Measurements from ENCODE around the gene CRABP2.
A peak's percentile ranks its signal among the peaks of the same experiment; 100 is the strongest.

The CRABP2 gene

GRCh38 chr1:156662005-156662799 lies 43.2 kb downstream of the CRABP2 start:
- DNase-seq (ENCODE audit: low read depth) = no peak
- H3K4me3 ChIP-seq (ENCODE audit: low read depth, low read length) = no peak overlapping the region

- DNase-seq (ENCODE audit: low read depth) = no peak
- H3K4me3 ChIP-seq (ENCODE audit: low read depth, low read length) = peak overlapping the region; percentile 8
Observed at GRCh38 chr1:156660752-156661112, 44.7 kb downstream of the CRABP2 start.

- DNase-seq (ENCODE audit: low read depth) = peak; percentile 92
- H3K4me3 ChIP-seq (ENCODE audit: low read depth, low read length) = no peak overlapping the region
Observed at GRCh38 chr1:156659988-156660751, 45.2 kb downstream of the CRABP2 start.

- H3K4me3 ChIP-seq (ENCODE audit: low read depth, low read length) = no peak overlapping the region
- no peak for DNase-seq (ENCODE audit: low read depth)
Observed at GRCh38 chr1:156659661-156659987, 45.8 kb downstream of the CRABP2 start.

GRCh38 chr1:156658945-156659574 lies 46.3 kb downstream of the CRABP2 start:
- no peak for DNase-seq (ENCODE audit: low read depth)
- no peak overlapping the region for H3K4me3 ChIP-seq (ENCODE audit: low read depth, low read length)

GRCh38 chr1:156658496-156658895 lies 46.9 kb downstream of the CRABP2 start:
- DNase-seq (ENCODE audit: low read depth) = no peak

GRCh38 chr1:156657741-156658319 lies 47.6 kb downstream of the CRABP2 start:
- DNase-seq (ENCODE audit: low read depth) = no peak
- H3K4me3 ChIP-seq (ENCODE audit: low read depth, low read length) = no peak overlapping the region

More at GRCh38 chr1:156658496-156658895, 46.9 kb downstream of the CRABP2 start:
- no peak overlapping the region for H3K4me3 ChIP-seq (ENCODE audit: low read depth, low read length)

- H3K4me3 ChIP-seq (ENCODE audit: low read depth, low read length) = peak overlapping the region; percentile 28
- no peak for DNase-seq (ENCODE audit: low read depth)
Observed at GRCh38 chr1:156656806-156657740, 48.3 kb downstream of the CRABP2 start.

- H3K4me3 ChIP-seq (ENCODE audit: low read depth, low read length) = no peak overlapping the region
- no peak for DNase-seq (ENCODE audit: low read depth)
Observed at GRCh38 chr1:156655904-156656516, 49.4 kb downstream of the CRABP2 start.

GRCh38 chr1:156655151-156655903 lies 50.1 kb downstream of the CRABP2 start:
- DNase-seq (ENCODE audit: low read depth) = no peak

GRCh38 chr1:156654700-156655099 lies 50.7 kb downstream of the CRABP2 start:
- no peak overlapping the region for H3K4me3 ChIP-seq (ENCODE audit: low read depth, low read length)
- DNase-seq (ENCODE audit: low read depth) = no peak

More at GRCh38 chr1:156655151-156655903, 50.1 kb downstream of the CRABP2 start:
- no peak overlapping the region for H3K4me3 ChIP-seq (ENCODE audit: low read depth, low read length)

GRCh38 chr1:156652992-156653355 lies 52.4 kb downstream of the CRABP2 start:
- DNase-seq (ENCODE audit: low read depth) = no peak
- H3K4me3 ChIP-seq (ENCODE audit: low read depth, low read length) = no peak overlapping the region

- no peak for DNase-seq (ENCODE audit: low read depth)
- H3K4me3 ChIP-seq (ENCODE audit: low read depth, low read length) = no peak overlapping the region
Observed at GRCh38 chr1:156652131-156652991, 53.0 kb downstream of the CRABP2 start.

All from skeletal muscle cell (primary cell).